ENCODE data around the gene TNS3.

TNS3 gene

DNA sequence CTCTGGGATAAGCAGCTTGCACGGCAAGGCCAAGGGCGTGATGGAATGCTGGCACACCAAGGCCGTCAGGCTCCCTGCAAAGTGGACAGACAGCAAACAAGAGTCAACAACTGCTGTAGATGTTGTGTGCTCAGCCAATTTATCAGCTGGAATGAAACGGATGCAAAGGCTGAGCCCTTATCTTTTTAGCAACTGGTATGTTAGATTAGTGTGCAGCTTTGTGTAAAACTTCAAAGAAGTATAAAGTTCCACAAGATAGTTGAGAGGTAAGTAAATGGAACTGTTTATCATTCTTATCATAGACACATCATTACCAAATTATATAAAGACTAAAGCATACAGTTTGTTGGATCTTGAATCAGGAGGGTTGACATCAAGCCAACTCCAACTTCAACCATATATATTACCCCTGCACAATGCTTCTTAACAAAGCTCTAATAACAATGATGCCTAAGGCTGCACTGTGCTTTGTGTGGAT lies 289.0 kb downstream of the TNS3 start:
- DNase-seq: no peak

DNA sequence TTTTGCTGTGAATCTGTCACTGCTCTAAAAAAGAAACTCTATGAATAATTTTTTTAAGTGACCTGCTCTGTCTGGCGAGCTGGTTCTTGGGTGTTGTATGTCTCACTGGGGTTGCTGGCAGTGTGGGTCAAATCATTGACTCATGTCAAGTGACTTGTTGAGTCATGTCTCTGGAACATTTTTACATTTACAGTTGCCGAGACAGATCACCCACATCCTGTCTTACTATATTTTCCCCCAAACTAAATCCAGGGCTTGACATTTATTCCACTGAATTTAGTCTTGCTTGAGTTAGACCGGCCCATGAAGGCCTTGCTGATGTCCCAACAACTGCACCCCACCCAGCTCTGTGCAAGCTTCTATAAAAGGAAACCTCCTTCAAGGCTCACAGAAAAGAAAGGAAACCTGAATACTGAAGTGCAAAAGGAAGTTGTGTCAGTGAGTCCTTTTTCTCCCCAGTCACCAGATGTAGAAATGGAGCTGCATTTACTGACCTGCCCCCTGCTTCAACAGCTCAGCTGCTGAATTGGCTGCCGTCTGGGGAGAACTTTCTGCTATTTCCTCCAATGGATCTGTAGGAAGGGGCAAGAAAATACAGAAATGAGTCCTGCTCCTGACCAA lies 290.3 kb downstream of the TNS3 start:
- DNase-seq: no peak

DNA sequence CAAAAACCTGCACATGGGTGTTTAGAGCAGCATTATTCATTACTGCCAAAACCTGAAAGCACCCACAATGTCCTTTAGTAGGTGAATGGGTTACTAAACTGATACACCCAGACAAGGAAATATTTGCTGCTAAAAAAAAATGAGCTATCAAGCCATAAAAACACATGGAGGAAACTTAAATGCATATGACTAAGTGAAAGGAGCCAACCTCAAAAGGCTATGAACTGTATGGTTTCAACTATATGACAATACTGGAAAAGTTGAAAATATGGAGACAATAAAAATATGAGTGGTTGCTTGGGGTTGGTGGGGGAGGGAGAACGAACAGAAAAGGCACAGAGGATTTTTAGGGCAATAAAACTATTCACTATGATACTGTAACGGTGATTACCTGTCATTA lies 291.0 kb downstream of the TNS3 start:
- DNase-seq: no peak

DNA sequence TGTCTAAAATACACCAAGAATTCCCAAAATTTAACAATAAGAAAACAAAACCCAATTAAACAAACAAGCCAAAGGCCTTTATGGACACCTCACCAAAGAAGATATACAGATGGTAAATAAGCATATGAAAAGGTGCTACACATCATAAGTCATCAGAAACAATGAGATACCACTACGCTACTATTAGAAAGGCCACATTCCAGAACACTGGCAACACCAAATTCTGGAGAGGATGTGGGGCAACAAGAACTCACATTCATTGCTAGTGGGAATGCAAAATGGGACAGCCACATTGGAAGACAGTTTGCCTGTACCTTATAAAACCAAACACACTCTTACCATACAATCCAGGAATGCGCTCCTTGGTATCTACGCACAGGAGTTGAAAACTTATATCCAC lies 291.4 kb downstream of the TNS3 start:
- no peak for DNase-seq

DNA sequence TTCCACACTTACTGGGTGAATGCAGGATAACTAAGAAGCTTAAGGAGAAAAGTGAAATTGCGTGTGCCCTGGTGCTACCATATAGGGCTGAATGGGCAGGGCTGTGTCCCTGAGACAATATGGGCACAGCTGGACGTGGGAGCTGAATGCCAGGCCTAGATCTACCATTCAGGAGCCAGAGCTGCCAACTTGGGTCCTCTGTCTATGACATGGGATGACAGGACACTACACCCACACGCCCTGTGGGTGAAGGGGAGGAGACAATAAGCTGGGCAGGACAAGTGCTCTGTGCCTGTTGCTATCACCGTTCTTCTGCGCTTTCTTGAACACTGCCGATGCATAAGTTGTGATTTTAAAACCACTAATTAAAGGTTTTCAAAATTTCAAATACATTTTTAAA lies 293.9 kb downstream of the TNS3 start:
- DNase-seq: no peak

DNA sequence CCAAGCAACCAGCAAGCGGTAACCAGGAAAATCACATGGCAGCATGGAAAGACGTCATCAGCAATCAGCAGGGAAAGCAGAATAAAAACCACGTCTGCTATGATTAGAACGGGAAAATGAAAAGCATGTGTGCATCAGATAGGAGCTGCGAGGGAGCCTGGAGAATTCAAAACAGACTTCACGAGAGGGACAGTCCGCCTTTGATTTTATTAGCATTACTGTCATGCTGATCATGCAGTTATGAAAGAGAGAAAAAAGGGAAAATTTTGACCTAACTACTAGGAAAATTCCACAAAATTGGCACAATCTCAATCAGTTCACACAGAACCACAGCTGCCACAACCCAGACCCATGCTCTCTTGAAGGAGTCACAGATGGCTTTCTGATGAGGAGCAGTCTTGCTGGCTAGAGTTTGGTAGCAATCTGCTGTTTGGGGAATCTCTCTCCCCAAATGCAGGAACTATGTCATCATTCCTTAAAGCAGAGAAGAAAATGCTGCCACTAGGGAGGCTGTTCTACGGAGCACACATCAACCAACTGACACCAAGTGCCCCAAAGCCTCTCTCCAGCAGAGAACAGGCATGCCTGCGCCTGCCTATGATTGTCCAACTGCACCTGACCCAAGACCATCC lies 295.9 kb downstream of the TNS3 start:
- no peak for DNase-seq

DNA sequence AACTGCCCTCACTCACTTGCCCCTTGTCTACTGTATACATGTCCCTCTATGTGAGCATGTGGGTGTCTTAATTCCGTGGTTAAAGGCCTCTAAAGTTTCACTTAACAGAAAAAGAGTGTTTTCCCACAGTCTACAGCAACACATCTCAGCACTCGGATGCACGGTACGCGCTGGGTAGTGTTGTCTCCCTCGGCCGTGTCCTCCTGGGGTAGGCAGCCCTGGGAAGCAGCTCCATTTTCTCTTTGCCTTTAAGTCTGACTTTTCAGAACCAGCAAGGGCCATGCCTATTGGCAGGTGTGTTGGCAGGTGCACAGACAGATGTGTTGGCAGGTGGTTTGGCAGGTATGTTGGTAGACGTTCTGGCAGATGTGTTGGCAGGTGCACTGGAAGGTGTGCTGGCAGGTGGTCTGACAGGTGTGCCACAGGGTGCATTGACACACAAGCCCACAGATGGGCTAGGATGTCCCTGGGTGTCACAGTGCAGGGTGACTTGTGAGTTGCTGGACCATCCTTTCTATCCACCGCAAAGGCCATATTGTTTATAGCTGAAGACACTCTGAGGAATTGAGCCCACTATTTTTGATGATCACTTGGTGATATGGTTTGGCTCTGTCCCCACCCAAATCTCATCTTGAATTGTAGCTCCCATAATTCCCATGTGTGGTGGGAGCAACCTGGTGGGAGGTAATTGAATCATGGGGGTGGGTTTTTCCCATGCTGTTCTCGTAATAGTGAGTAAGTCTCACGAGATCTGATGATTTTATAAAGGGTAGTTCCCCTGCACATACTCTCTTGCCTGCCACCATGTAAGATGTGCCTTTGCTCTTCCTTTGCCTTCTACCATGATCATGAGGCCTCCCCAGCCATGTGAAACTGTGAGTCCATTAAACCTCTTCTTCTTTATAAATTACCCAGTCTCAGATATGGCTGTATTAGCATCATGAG lies 296.9 kb downstream of the TNS3 start:
- DNase-seq: no peak

DNA sequence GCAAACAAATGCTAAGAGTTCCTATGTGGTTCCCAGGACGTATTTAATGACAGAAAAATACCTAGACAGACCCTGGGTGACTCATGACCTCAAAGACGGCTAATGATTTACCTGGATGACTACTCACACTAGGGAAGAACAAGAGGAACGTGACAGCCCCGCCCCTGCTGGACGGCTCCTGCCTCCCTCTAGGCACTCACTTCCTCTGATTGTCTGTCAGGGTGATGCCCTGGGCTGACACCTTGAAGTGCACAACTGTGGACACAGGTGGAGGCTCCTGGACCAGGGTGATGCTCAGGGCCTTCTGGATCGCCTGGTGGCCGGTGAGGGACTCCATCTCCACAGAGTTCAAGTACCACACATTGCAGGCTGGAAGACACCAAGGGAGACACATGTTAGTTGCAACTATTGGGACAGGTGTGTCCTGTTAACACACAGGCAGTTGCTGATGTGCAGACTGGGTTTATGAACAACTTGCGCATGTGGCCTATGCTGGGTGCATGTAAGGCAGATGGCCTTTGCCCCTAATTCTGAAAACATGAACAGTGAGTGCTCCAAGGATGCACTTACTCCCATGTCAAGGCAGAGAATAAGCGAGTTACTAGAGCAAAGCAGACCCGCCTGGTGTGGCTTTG lies 298.3 kb downstream of the TNS3 start:
- DNase-seq: no peak

DNA sequence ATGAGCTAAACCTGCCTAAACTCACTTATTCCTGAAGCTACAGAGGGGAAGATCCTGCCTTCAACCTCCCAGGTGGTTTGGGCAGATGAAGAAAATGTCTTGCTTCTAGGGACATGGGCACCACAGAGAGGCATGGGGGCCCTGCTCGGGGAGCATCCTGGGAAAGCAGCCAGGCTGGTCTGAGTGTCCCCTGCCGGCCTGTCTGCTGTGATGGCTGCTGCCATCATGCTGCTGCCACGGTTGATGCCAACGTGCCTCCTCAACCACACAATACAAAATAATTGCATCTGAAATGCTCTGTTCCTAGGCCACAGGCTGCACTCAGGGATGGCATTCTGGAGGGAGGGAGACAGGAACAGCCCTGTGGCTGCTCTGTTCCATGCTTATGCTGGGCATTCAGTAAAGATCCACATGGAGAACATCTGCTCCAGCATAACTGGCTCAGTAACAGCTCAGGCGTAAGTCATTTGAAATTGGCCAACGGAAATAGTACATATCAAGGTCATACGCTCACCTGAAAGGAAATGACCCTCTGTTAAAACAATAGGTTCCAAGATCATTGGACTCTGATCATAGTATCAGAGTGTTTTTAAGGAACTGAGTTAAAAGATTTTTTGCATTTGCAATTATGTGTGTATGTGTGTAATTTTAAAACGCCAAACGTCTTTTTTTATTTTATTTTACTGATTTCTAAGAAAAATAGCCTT lies 299.0 kb downstream of the TNS3 start:
- DNase-seq: no peak

DNA sequence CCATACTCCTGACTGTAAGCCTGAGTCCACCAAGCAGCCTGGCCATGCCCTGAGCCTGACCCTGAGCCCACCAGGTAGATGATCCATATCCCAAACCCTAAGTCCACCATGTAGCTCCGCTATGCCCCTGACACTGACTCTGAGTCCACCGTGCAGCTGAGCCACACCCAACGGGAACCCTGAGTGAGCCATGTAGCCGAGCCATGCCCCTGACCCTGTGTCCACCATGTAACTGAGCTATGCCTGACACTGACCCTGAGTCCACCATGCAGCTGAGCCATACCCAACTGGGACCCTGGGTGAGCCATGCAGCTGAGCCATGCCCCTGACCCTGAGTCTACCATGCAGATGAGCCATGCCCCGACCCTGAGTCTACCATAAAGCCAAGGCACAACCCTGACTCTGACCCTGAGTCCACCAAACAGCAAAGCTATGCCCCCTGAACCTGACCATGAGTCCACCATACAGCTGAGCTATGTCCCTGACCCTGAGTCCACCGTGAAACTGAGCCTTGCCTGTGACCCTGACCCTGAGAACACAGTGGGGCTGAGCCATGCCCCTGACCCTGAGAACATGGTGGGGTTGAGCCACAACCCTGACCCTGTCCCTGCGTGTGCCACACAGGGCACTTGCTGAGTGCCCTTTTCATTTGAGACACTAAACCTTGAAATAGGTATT lies 299.8 kb downstream of the TNS3 start:
- no peak for DNase-seq

DNA sequence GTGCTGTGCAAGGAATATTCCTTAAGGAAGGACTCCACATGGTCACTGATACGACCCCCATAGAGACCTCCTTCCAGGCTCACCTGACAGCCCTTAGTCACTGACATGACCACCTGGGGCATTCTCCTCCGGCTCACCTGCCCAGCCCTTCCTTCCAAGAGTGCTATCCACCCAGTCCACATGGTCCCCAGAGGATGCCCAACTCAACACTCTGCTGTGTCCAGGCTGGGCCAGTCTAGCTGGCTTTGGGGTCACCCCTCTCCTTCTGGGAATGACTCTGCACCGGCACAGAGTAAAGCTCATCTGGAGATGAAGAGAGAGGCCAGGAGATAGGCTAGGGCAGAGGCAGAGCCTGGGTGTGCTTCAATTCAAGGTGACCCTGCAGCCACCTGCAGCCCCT lies 300.8 kb downstream of the TNS3 start:
- no peak for DNase-seq

DNA sequence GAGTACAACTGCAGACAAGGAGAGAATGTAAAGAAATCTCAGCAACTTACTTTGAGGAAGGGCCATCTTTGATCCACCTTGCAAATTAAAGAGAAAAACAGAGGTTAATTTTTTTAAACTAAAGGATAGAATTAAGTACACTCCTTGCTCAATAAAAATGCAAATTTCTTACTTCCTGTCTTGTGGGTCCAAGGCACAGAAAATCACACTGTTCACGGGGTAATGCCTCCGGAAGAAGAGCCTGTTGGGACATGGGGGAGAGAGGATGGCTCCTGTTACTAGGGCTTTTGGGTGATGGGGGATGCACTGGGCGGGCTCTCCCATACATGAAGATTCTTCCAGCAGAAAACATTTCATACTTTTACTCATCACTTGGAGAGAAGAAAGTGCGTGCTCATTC lies 301.8 kb downstream of the TNS3 start:
- no peak for DNase-seq

DNA sequence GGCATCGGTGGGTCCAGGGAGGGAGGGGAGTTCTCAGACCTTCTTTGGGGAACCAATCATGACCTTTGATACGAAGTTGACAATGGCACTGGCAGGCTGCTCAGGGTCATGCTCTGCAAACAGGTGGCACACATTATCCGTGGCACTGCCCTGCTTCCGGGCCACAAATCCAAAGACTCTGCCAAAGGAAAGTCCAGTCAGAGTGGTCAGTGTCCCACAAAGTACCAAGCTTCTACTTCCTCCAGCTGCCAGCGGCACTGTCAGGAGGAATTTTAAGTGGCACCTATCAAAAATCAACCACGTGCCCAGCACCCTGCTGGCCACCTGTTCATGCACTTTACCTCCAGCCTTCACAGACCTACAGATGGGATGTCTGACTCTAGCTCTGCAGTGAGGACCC lies 303.9 kb downstream of the TNS3 start:
- DNase-seq: no peak

DNA sequence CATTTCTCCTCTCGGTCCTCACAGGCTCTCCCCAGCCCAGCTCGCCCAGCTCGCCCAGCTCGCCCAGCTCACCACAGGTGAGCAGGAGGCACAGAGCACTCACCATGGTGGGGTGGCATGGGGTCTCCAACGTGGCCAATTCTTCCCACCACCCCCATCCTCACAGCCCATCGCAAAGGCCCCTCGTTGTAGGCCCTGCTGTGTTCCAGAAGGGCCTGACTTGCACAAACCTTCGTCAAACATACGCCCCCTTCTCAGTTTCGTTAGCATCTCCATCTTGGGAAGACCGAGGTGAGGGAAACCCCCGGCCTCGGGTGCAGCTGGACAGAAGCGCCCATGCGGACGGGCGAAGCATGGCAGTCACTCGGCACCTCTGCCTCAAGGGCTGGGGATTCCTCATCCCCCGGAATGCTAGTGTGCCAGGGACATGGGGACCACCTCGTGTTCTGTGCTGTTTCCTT lies 304.6 kb downstream of the TNS3 start:
- DNase-seq: no peak

DNA sequence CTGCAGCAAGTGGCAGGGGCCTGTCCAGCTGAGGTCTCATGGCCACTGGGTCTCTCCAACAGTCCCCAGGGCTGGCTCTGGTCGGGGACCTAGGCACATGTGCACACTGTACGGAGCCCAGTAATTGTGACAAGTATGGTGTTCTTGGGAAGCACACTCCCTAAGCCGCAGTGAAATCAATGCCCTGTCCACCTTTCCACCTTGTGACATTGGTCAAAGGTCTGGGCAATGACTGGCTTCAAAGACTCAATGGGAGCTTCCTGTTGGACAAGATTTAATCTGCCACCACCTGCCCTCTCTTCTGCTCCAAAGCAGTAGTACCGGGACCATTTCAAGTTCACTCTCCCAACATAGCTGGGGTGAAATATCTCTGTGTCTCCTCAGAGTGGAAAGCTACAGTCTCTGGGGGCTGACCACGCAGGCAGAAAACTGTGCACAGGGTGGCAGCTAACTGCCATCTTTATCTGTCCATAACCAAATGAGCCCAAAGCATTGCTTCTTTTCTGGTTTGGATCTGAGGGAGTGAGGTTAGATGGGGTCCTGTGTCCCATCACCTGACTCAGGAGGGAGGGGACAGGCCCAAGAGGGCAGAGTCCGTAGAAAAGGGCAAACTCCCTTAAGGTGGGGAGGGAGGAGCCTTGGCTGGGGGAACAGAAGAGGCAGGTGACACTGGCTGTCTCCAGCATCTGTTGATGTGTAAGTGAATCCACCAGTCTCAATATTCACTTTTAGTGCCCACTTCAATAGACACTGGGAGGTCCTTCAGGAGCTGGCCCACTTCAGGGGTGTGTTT lies 307.7 kb downstream of the TNS3 start:
- DNase-seq: no peak

DNA sequence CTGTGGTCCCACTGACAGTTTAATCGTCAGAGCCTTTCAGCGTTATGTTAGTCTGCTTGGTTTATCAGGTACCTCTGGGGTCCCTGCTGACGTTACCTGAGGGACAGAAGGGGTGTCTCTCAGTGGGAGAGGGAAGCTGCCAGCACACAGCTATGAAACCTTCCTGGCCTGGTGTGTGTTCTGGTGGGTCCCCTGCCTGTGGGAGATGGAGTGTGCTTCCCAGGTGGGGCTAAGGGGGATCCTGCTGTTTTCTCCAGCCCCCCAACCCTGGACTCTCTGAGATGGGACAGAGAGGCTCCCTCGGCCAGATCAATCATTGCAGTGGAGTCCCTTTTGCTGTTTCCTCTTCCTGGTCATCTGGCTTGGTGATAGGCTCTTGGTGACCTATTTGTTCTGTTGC lies 308.8 kb downstream of the TNS3 start:
- no peak for DNase-seq

DNA sequence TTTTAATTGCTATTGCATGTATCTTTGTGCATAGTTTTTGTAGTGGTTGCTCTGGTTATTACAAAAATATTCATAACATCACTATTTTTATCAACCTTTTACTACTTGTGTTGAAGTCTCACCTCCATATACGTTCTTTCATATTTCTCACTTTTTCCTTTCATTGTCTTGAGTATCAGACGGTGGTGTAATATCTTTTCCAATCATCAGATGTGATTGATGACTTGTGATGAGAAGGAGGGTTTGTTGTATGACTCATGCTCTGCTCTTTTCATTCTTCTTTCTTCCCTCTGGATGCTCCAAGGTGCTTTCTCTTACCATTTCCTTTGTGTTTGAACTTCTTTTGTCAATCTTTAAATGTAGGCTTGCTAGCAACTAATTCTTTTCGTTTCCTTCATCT lies 310.2 kb downstream of the TNS3 start:
- no peak for DNase-seq

DNA sequence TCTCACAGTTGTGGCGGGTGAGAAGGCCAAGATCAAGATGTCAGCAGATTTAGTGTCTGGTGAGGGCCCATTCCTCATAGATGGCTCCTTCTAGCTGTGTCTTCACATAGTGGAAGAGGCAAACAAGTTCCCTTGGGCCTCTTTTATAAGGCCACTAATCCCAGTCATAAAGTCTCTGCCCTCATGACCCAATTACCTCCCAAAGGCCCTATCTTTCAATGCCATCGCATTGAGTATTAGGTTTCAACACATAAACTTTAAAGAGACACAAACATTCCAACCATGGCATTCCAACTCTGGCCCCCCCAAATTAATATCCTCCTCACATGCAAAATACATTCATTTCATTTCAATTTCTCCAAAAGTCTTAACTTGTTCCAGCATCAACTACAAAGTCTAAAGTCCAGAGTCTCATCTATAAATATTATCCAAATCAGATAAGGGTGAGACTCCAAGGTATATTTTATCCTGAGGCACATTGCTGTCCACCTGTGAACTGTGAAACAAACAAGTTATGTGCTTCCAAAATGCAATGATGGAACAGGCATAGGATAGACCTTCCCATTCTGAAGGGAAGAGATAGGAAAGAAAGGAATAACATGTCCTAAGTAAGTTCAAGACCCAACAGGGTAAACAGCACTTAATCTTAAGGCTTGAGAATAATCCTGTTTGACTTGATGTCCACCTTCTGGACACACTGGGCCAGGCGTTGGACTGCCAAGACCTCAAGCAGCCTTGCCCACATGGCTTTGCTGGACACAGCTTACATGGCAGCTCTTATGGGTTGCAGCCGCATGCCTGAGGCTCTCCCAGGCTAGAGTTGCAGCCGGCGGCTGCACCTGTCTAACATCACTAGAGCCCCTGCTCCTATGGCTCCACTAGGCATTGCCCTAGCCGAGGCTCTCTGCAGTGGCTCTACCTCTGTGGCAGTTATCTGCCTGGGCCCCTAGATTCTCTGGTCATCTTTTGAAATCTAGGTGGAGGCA lies 312.8 kb downstream of the TNS3 start:
- no peak for DNase-seq

DNA sequence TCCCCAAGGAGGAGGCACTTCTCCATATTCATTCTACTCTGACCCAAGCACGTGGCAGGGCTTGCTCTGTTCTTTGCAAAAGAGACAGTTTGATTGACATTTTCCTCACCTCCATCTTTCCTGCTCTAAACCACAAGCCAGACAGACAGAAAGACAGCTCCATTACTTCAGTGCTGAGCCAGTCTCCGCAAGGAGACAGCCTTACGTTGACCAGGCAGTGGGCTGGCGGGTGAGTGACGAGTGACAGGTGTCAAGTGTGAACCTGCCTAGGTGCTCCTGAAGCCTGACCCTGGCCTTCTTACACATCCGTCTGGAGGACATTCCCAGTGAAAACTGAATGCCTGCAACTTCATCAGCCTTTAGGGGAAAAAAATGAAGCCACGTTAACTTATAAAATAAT lies 314.6 kb downstream of the TNS3 start:
- DNase-seq: no peak

DNA sequence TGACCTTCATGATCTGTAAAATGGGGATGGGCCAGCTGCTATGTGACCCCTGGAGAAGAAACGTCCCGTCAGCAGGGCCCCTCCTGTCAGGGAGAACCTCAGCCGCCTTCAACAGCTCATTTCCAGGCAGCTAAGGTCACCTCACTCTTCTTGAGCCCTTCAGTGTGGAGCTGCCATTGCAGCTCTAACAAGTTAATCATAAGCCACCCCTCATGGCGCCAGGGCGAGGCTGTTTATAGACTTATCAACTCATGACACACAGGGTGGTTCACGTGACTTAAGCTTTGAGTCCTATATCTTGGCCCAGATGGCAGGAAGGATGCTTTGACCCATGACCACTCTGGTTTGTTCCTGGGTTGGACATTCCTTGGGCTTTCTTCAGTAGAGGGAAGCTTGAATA lies 315.1 kb downstream of the TNS3 start:
- no peak for DNase-seq
